ENCODE data around the gene ATP1A4. TPM values are rescaled to one million over a fixed set of nuclear protein-coding genes. Genes with fewer than 3 reads are reported as not detected.

ATP1A4 gene
- total RNA-seq, 1 experiment from 2014 or later = not detected

DNA sequence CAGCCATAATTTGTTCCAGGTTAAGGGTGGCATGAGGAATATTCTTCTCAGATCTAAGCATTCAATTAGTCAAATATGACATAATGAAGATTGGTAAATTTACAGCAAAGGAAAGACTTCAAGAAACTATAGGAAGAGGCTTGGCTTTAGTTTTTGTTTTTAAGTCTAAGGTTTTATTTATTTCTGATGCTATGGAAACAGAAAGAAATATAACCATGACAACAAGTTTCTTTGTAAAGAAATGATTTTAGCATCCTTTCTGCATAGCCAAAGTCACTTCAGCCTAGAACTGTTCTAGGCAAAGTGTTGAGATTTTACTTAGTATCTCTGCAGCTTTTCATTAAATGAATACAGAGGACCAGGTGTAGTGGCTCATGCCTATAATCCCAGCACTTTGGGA, 81.5 kb downstream of the ATP1A4 start:
- H3K9me3 ChIP-seq (ENCODE audit: control insufficient read depth, insufficient read depth, low read depth, low read length) = no peaks in the 10 kb centered on the region
- ATAC-seq (no peak), DNase-seq (ENCODE audit: low read depth, low spot score) (no peak)
- in situ Hi-C loops (cut with HindIII; ENCODE audit: low pct_unique_long_range_greater_than_20kb, low sequenced_read_pairs) (no loop called here), intact Hi-C loops (cut with micrococcal nuclease; ENCODE audit: unreplicated experiment) (no loop called here)
- ChIA-PET POLR2A (no interaction called here), CTCF (no interaction called here)
- no peak overlapping the region for H3K27ac ChIP-seq (ENCODE audit: low read length)
- BruUV-seq (replicated peaks) = no TSS peak
- no peak for TF ChIP-seq POLR2AphosphoS5 (IDR thresholded peaks at IDR 0.05; ENCODE audit: low read depth, low read length)
- TF ChIP-seq TCF7L2 (IDR thresholded peaks at IDR 0.05; ENCODE audit: low read depth, low read length) = no peak
- TF ChIP-seq SIN3A (IDR thresholded peaks at IDR 0.05; ENCODE audit: borderline replicate concordance, insufficient read depth, low read depth, low read length) = no peak
- TF ChIP-seq REST (IDR thresholded peaks at IDR 0.05; ENCODE audit: insufficient read depth in 1 of 2, low read depth in 2 of 2, low read length in 1 of 2) = no peak
- TF ChIP-seq CTCF (IDR thresholded peaks at IDR 0.05) = no peak
- no peaks in the 10 kb centered on the region for H3K4me1 ChIP-seq (ENCODE audit: control insufficient read depth, insufficient read depth, low read length)
- H3K27me3 ChIP-seq (ENCODE audit: control insufficient read depth, insufficient read depth, low read length) = no peaks in the 10 kb centered on the region
- no peak overlapping the region for H3K4me3 ChIP-seq (ENCODE audit: low read depth in 2 of 2, low read length in 2 of 2)
- peaks cover 42% of the 10 kb centered on the region for H3K36me3 ChIP-seq (ENCODE audit: control insufficient read depth, insufficient read depth, low read length)

Other genes starting within 250 kb of the ATP1A4 start
- gene TAGLN2, start 226.1 kb upstream of the ATP1A4 start, total RNA-seq (2021; ENCODE audit: unreplicated experiment) = 474 TPM
- gene IGSF9, start 206.0 kb upstream of the ATP1A4 start, total RNA-seq (2021; ENCODE audit: unreplicated experiment) = 0.51 TPM
- gene SLAMF9, start 197.4 kb upstream of the ATP1A4 start, total RNA-seq (2021; ENCODE audit: unreplicated experiment) = not detected
- 4.4 TPM for gene PIGM, start 119.6 kb upstream of the ATP1A4 start, total RNA-seq (2021; ENCODE audit: unreplicated experiment)
- 0.08 TPM for gene KCNJ10, start 81.4 kb upstream of the ATP1A4 start, total RNA-seq (2021; ENCODE audit: unreplicated experiment)
- not detected for gene KCNJ9, start 70.1 kb upstream of the ATP1A4 start, total RNA-seq (2021; ENCODE audit: unreplicated experiment)
- 18.8 TPM for gene IGSF8, start 53.0 kb upstream of the ATP1A4 start, total RNA-seq (2021; ENCODE audit: unreplicated experiment)
- gene ATP1A2, start 35.8 kb upstream of the ATP1A4 start, total RNA-seq (2021; ENCODE audit: unreplicated experiment) = 0.15 TPM
- not detected for gene CASQ1, start 39.0 kb downstream of the ATP1A4 start, total RNA-seq (2021; ENCODE audit: unreplicated experiment)
- gene PEA15, start 53.8 kb downstream of the ATP1A4 start, total RNA-seq (2021; ENCODE audit: unreplicated experiment) = 94.3 TPM
- 127 TPM for gene DCAF8, start 110.9 kb downstream of the ATP1A4 start, total RNA-seq (2021; ENCODE audit: unreplicated experiment)
- 55.1 TPM for gene PEX19, start 133.5 kb downstream of the ATP1A4 start, total RNA-seq (2021; ENCODE audit: unreplicated experiment)
- 118 TPM for gene COPA, start 191.6 kb downstream of the ATP1A4 start, total RNA-seq (2021; ENCODE audit: unreplicated experiment)
- gene NCSTN, start 191.8 kb downstream of the ATP1A4 start, total RNA-seq (2021; ENCODE audit: unreplicated experiment) = 93.7 TPM
- 0.18 TPM for gene NHLH1, start 215.5 kb downstream of the ATP1A4 start, total RNA-seq (2021; ENCODE audit: unreplicated experiment)
- 0.10 TPM for gene VANGL2, start 249.0 kb downstream of the ATP1A4 start, total RNA-seq (2021; ENCODE audit: unreplicated experiment)

Measured in Panc1 (cell line).